K562 (cell line): Measurements from ENCODE around the gene NAXE. TPM values are rescaled to one million over a fixed set of nuclear protein-coding genes. Genes with fewer than 3 reads are reported as not detected.

Source experiments
- ADNP ChIP-seq: fragments of 200-800 bp; sonication (Bioruptor generic); IDR thresholded peaks from 2 replicates; pipeline ENCODE4 v1.6.1; 2016; ENCODE audit warnings: missing genetic modification characterization, missing compliant biosample characterization
- CEBPG ChIP-seq, 3 experiments: fragments of 200-800 bp in 1 of 3; sonication (Bioruptor generic) in 1 of 3; sonication (generic) in 1 of 3; formaldehyde crosslinking in 1 of 3; IDR thresholded peaks in 2 of 3; conservative IDR thresholded peaks in 1 of 3; 2 replicates each; pipeline versions ENCODE4 v1.6.1 to v1.8.0; 2016 to 2022; ENCODE audit warnings: missing compliant biosample characterization in 2 of 3, missing genetic modification characterization in 2 of 3, mild to moderate bottlenecking in 1 of 3, missing genetic modification reagents in 1 of 3
- ELF4 ChIP-seq: fragments of 450-650 bp; formaldehyde crosslinking; IDR thresholded peaks from 2 replicates; pipeline ENCODE4 v1.4.0; 2022; ENCODE audit warnings: missing genetic modification characterization
- FOXK2 ChIP-seq, 2 experiments: fragments of 450-650 bp; IDR thresholded peaks in 1 of 2; conservative IDR thresholded peaks in 1 of 2; 2 replicates each; pipeline ENCODE4 v1.6.1; 2016; ENCODE audit warnings: low read depth in 2 of 2, mild to moderate bottlenecking in 1 of 2
- JUN ChIP-seq, 2 experiments: sonication (generic) in 1 of 2; formaldehyde crosslinking in 1 of 2; IDR thresholded peaks; 2 replicates each; pipeline versions ENCODE4 v1.6.1 to v1.8.0; 2012 to 2022; ENCODE audit warnings: borderline replicate concordance in 2 of 2, mild to moderate bottlenecking in 2 of 2, improper control_type of control experiment in 1 of 2, low read depth in 1 of 2, low read length in 1 of 2, missing genetic modification reagents in 1 of 2
- KLF1 ChIP-seq: fragments of 450-650 bp; IDR thresholded peaks from 2 replicates; pipeline ENCODE4 v1.6.1; 2016; ENCODE audit warnings: missing genetic modification characterization, missing compliant biosample characterization
- LEF1 ChIP-seq: fragments of 450-650 bp; IDR thresholded peaks from 2 replicates; pipeline ENCODE4 v1.6.1; 2016; ENCODE audit warnings: mild to moderate bottlenecking
- MIER1 ChIP-seq: fragments of 450-650 bp; IDR thresholded peaks from 2 replicates; pipeline ENCODE4 v1.6.1; 2016; ENCODE audit warnings: antibody characterized with exemption, mild to moderate bottlenecking, low read depth
- NFYB ChIP-seq: IDR thresholded peaks from 2 replicates; pipeline ENCODE4 v1.6.1; 2011; ENCODE audit warnings: mild to moderate bottlenecking, moderate library complexity; ENCODE audit not compliant: insufficient read length; ENCODE audit errors: extremely low read depth
- PTTG1 ChIP-seq: fragments of 450-650 bp; IDR thresholded peaks from 2 replicates; pipeline ENCODE4 v1.6.1; 2016; ENCODE audit warnings: low read depth, mild to moderate bottlenecking, missing genetic modification characterization, missing compliant biosample characterization
- RUNX1 ChIP-seq: sonication (generic); IDR thresholded peaks from 2 replicates; pipeline ENCODE4 v1.6.1; 2016; ENCODE audit warnings: antibody characterized with exemption, low read depth
- SETDB1 ChIP-seq: IDR thresholded peaks from one replicate; pipeline ENCODE4 v1.6.1; 2012; ENCODE audit warnings: low read length, control low read depth, inconsistent platforms
- TAF15 ChIP-seq: fragments of 200-400 bp; formaldehyde crosslinking; IDR thresholded peaks from 2 replicates; pipeline ENCODE4 v1.6.1; 2017; ENCODE audit warnings: mild to moderate bottlenecking, low read depth, low read length, moderate library complexity
- TAL1 ChIP-seq: fragments of 450-650 bp; IDR thresholded peaks from 2 replicates; pipeline ENCODE4 v1.6.1; 2016; ENCODE audit warnings: mild to moderate bottlenecking
- ZFPM2 ChIP-seq: fragments of 250-450 bp; sonication (Bioruptor Pico); IDR thresholded peaks from 2 replicates; pipeline ENCODE4 v1.5.1; 2022; ENCODE audit warnings: mild to moderate bottlenecking
- ZNF239 ChIP-seq: fragments of 250-450 bp; sonication (Bioruptor Pico); IDR thresholded peaks from 2 replicates; pipeline ENCODE4 v1.4.0; 2020; ENCODE audit warnings: mild to moderate bottlenecking
- polyA plus RNA-seq, 8 experiments: library from polyadenylated mRNA; depleted of rRNA in 4 of 8; stranded (reverse) in 5 of 8; unstranded in 3 of 8; fragments of >200 nt; fragmentation: Nextera tagmentation in 2 of 8; fragmentation: Illumina TruSeq in 1 of 8; extraction: Ambion mirVana in 2 of 8; extraction: Trizol in 1 of 8; gene quantifications; 2 replicates each; pipeline versions ENCODE4 v1.2.1 to v1.2.3, GENCODE V29; 2011 to 2014; ENCODE audit warnings: inconsistent platforms in 1 of 8, missing spikeins in 1 of 8
- total RNA-seq, 7 experiments: library from RNA; depleted of rRNA in 6 of 7; stranded (reverse); fragments of >200 nt in 6 of 7; fragmentation: Illumina TruSeq in 2 of 7; extraction: Trizol in 2 of 7; gene quantifications; 2 replicates each; pipeline versions ENCODE4 v1.2.1 to v1.2.3, GENCODE V29; 2011 to 2021; ENCODE audit warnings: low replicate concordance in 1 of 7
- TF ChIP-seq, protein P1 (sequence below): fragments of 250-450 bp; sonication (Bioruptor Pico); IDR thresholded peaks from 2 replicates; pipeline ENCODE4 v1.5.0; 2021; ENCODE audit warnings: mild to moderate bottlenecking, moderate library complexity
- TF ChIP-seq, protein P2 (sequence below): fragments of 450-650 bp; formaldehyde crosslinking; IDR thresholded peaks from 2 replicates; pipeline ENCODE4 v1.4.0; 2022; ENCODE audit warnings: missing genetic modification characterization
- TF ChIP-seq, protein P3 (sequence below), 2 experiments: IDR thresholded peaks; 2 replicates each; pipeline ENCODE4 v1.6.1; 2012; ENCODE audit warnings: improper control_type of control experiment in 2 of 2, low read depth in 2 of 2, low read length in 2 of 2, borderline replicate concordance in 1 of 2
- TF ChIP-seq, protein P4 (sequence below): IDR thresholded peaks from 2 replicates; pipeline ENCODE4 v1.6.1; 2011; ENCODE audit not compliant: insufficient read length; ENCODE audit errors: extremely low read depth

NAXE gene
- total and polyA plus RNA-seq, 9 of the 15 experiments (the other 6 are each of a cell fraction or from before 2014, with no cell fraction given) = 27.3 to 137 (median 90.0) TPM

DNA sequence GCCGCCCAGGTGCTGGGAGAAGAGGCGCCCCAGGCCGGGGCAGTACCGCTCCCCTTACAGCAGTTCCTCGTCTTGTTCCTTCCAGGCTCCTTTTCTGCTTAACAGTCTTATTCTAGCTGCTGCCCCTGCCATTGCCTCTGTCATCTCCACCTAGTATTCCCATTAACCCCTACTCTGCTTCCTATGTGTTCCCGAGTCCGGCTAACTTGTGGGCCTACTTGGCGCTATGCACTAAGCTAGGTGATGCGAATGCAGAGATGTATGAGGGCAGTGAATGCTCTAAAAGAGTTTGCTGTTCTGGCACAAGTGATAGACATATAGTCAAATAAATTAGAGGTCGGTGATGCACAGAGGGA lies 18.9 kb upstream of the NAXE start (continued):
- TF ChIP-seq, protein P1, sequence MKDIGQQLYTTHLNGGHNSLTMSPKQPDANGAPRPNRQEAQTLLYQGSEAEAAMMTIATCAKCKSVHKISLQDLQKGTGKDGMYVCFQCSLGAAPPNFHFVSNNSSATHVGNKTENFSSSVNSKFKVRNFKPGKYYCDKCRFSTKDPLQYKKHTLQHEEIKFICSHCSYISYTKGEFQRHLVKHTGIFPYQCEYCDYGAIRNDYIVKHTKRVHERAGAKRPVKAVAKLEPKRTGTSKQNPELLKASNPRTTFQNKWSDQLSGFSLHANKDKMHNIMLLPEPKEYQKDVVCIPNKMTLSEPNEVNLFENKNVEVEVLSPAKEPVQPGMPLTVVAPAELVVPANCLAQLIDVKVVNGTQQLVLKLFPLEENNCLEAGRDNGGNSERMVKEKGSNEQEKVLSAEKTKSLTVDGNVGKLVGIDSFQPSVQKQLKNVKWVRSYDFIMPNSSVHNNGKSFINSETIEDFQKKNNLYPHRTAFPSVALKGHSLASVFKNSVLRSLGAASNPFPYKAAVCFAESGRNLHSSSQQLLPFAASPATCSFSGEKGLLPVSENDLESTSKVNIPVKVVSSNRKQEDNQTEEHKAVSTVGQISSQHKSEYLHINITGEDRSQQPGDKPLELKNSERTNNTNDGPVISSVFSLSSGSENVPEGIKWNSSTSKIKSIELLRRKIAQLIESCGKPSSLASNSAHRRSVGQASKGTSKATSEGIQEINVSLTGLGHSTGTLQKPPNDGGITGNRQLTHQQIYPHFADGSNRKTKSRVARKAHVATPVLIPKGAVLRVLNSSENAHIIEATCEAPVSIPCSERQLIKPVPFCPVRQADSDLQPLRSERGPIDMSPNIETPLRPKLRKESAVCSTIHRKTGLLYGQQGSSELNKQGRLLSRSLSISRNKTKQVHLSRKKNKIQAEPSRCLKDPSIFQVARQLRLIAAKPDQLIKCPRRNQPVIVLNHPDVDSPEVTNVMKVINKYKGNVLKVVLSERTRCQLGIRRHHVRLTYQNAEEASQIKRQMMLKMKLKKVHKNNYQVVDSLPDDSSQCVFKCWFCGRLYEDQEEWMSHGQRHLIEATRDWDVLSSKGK (CRISPR knock-in tag) = no peak
- no peak for TF ChIP-seq ADNP (tag)
- no peak for TF ChIP-seq LEF1
- TF ChIP-seq ELF4 = 0 out of 2 replicates have a peak, but pooled peaks have one; percentile 13
- no peak for TF ChIP-seq TAF15
- TF ChIP-seq CEBPG (CRISPR knock-in tag; IDR thresholded peaks at IDR 0.05) = no peak
- TF ChIP-seq CEBPG (tag; conservative IDR thresholded peaks at IDR 0.05 in 1 of 2, IDR thresholded peaks at IDR 0.05 in 1 of 2) = no peak
- TF ChIP-seq TAL1 = no peak
- no peak for TF ChIP-seq ZNF239 (CRISPR knock-in tag)
- no peak for TF ChIP-seq ZFPM2 (CRISPR knock-in tag)
- TF ChIP-seq NFYB = no peak
- no peak for TF ChIP-seq RUNX1
- TF ChIP-seq, protein P2, sequence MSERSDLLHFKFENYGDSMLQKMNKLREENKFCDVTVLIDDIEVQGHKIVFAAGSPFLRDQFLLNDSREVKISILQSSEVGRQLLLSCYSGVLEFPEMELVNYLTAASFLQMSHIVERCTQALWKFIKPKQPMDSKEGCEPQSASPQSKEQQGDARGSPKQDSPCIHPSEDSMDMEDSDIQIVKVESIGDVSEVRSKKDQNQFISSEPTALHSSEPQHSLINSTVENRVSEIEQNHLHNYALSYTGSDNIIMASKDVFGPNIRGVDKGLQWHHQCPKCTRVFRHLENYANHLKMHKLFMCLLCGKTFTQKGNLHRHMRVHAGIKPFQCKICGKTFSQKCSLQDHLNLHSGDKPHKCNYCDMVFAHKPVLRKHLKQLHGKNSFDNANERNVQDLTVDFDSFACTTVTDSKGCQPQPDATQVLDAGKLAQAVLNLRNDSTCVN = no peak
- no peak for TF ChIP-seq PTTG1 (tag)
- TF ChIP-seq SETDB1 = no peak
- TF ChIP-seq, protein P3, sequence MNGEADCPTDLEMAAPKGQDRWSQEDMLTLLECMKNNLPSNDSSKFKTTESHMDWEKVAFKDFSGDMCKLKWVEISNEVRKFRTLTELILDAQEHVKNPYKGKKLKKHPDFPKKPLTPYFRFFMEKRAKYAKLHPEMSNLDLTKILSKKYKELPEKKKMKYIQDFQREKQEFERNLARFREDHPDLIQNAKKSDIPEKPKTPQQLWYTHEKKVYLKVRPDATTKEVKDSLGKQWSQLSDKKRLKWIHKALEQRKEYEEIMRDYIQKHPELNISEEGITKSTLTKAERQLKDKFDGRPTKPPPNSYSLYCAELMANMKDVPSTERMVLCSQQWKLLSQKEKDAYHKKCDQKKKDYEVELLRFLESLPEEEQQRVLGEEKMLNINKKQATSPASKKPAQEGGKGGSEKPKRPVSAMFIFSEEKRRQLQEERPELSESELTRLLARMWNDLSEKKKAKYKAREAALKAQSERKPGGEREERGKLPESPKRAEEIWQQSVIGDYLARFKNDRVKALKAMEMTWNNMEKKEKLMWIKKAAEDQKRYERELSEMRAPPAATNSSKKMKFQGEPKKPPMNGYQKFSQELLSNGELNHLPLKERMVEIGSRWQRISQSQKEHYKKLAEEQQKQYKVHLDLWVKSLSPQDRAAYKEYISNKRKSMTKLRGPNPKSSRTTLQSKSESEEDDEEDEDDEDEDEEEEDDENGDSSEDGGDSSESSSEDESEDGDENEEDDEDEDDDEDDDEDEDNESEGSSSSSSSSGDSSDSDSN (IDR thresholded peaks at IDR 0.05; ENCODE audit: borderline replicate concordance in 1 of 2, low read depth in 2 of 2, low read length in 2 of 2) = no peak
- no peak for TF ChIP-seq MIER1
- no peak for TF ChIP-seq JUN (IDR thresholded peaks at IDR 0.05; ENCODE audit: borderline replicate concordance, low read depth, low read length)
- no peak for TF ChIP-seq JUN (CRISPR knock-in tag; IDR thresholded peaks at IDR 0.05; ENCODE audit: borderline replicate concordance)
- no peak for TF ChIP-seq KLF1 (tag)
- TF ChIP-seq, protein P4, sequence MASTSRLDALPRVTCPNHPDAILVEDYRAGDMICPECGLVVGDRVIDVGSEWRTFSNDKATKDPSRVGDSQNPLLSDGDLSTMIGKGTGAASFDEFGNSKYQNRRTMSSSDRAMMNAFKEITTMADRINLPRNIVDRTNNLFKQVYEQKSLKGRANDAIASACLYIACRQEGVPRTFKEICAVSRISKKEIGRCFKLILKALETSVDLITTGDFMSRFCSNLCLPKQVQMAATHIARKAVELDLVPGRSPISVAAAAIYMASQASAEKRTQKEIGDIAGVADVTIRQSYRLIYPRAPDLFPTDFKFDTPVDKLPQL = no peak
- TF ChIP-seq FOXK2 (conservative IDR thresholded peaks at IDR 0.05 in 1 of 2, IDR thresholded peaks at IDR 0.05 in 1 of 2; ENCODE audit: low read depth in 2 of 2) = no peak
